K562 (cell line): ENCODE results near the gene RPL29. TPM values are rescaled to one million over a fixed set of nuclear protein-coding genes. Genes with fewer than 3 reads are reported as not detected.

ENCODE experiments used
- ARID4B ChIP-seq: sonication (generic); formaldehyde crosslinking; IDR thresholded peaks from 2 replicates; pipeline ENCODE4 v1.8.0; 2022; ENCODE audit warnings: mild to moderate bottlenecking, missing genetic modification reagents
- CHAMP1 ChIP-seq: fragments of 450-650 bp; IDR thresholded peaks from 2 replicates; pipeline ENCODE4 v1.6.1; 2016; ENCODE audit warnings: mild to moderate bottlenecking
- HDAC2 ChIP-seq: fragments of 450-650 bp; IDR thresholded peaks from 2 replicates; pipeline ENCODE4 v1.6.1; 2016; ENCODE audit warnings: mild to moderate bottlenecking
- L3MBTL2 ChIP-seq: fragments of 450-650 bp; IDR thresholded peaks from 2 replicates; pipeline ENCODE4 v1.6.1; 2016; ENCODE audit warnings: mild to moderate bottlenecking, moderate library complexity
- MCM3 ChIP-seq: fragments of 450-650 bp; IDR thresholded peaks from 2 replicates; pipeline ENCODE4 v1.6.1; 2016
- RHOXF2B ChIP-seq: fragments of 250-450 bp; sonication (Bioruptor Pico); conservative IDR thresholded peaks from 2 replicates; pipeline ENCODE4 v1.5.1; 2021
- SNIP1 ChIP-seq: fragments of 450-650 bp; IDR thresholded peaks from 2 replicates; pipeline ENCODE4 v1.7.1; 2017; ENCODE audit warnings: low read depth, mild to moderate bottlenecking
- STAG1 ChIP-seq: sonication (generic); formaldehyde crosslinking; IDR thresholded peaks from 2 replicates; pipeline ENCODE4 v1.5.0; 2020; ENCODE audit warnings: missing genetic modification reagents, borderline replicate concordance
- TBP ChIP-seq: optimal IDR thresholded peaks from 2 replicates; pipeline ENCODE3; 2011; ENCODE audit warnings: low read depth, low read length, improper control_type of control experiment
- TSC22D4 ChIP-seq: fragments of 450-650 bp; IDR thresholded peaks from 2 replicates; pipeline ENCODE4 v1.6.1; 2016; ENCODE audit warnings: missing genetic modification characterization, missing biosample characterization, control low read depth
- ZNF592 ChIP-seq: fragments of 450-650 bp; IDR thresholded peaks from 2 replicates; pipeline ENCODE4 v1.6.1; 2017; ENCODE audit warnings: antibody characterized with exemption, mild to moderate bottlenecking
- polyA plus RNA-seq, 8 experiments: library from polyadenylated mRNA; depleted of rRNA in 4 of 8; stranded (reverse) in 5 of 8; unstranded in 3 of 8; fragments of >200 nt; fragmentation: Nextera tagmentation in 2 of 8; fragmentation: Illumina TruSeq in 1 of 8; extraction: Ambion mirVana in 2 of 8; extraction: Trizol in 1 of 8; gene quantifications; 2 replicates each; pipeline versions ENCODE4 v1.2.1 to v1.2.3, GENCODE V29; 2011 to 2014; ENCODE audit warnings: inconsistent platforms in 1 of 8, missing spikeins in 1 of 8
- total RNA-seq, 7 experiments: library from RNA; depleted of rRNA in 6 of 7; stranded (reverse); fragments of >200 nt in 6 of 7; fragmentation: Illumina TruSeq in 2 of 7; extraction: Trizol in 2 of 7; gene quantifications; 2 replicates each; pipeline versions ENCODE4 v1.2.1 to v1.2.3, GENCODE V29; 2011 to 2021; ENCODE audit warnings: low replicate concordance in 1 of 7

RPL29 gene
- total and polyA plus RNA-seq, 9 of the 15 experiments (the other 6 are each of a cell fraction or from before 2014, with no cell fraction given) = 568 to 1,475 (median 1,104) TPM

DNA sequence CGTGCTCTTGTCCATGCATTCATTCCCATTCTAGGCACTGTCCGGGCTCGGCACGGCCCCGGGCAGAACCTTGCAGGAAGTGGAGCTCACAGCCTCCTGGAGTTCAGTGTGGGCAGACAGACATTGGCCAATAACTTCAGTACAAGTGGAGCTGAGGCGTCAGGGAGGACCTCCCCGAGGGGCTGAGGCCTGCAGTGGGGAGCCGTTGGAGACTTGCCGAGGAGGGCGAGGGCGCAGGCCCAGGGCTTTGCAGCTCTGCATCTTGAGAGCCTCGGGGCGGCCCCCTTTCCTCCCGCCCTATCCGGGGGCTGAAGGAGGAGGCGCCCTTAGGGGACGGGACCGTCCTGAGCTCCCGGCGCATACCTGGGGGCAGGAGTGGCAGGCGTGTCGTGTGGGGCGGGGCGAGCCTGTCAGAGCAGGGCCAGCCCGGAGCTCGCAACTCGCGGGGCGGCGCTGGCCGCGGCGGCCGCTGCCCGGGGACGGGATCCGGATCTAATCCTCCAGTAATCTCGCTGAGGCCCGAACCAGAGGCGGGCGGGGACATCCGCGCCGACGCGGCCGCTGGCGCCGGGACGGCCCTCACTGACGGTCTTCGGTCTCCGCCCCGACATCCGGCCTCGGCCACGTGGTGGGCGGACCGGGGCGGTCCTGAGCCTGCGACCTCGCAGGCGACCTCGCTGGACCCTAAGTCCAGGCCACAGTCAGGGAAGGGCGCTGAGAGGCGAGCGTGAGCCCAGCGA, 12.7 kb downstream of the RPL29 start, which contains the start of gene ACY1 (continued):
- TF ChIP-seq STAG1 (CRISPR knock-in tag) = no peak
- TF ChIP-seq HDAC2 = no peak
- no peak for TF ChIP-seq MCM3
- peak; percentile 87 for TF ChIP-seq TBP
- TF ChIP-seq SNIP1 = no peak
- peak; percentile 45 for TF ChIP-seq ARID4B
- no peak for TF ChIP-seq ZNF592
- no peak for TF ChIP-seq CHAMP1
- no peak for TF ChIP-seq TSC22D4 (tag)
- no peak for TF ChIP-seq RHOXF2B (CRISPR knock-in tag)
- peak; percentile 92 for TF ChIP-seq L3MBTL2
